Fibroblast of lung (primary cell): ENCODE results near the gene CLPTM1L. TPM values are rescaled to one million over a fixed set of nuclear protein-coding genes. Genes with fewer than 3 reads are reported as not detected.

ENCODE experiments used
- DNase-seq, 2 donors: peaks; one replicate each; pipeline versions ENCODE4 v3.0.0 to v3.0.0-alpha.2; 2010; ENCODE audit warnings: low read depth in 2 of 2
- H2AFZ ChIP-seq: 2 replicates; pipeline ENCODE4 v1.5.1; 2012; ENCODE audit warnings: low read length, control low read depth, inconsistent platforms
- H3K27ac ChIP-seq: 2 replicates; pipeline ENCODE4 v1.5.1; 2011; ENCODE audit warnings: low read length, control low read depth; ENCODE audit not compliant: insufficient read depth
- H3K27me3 ChIP-seq: 2 replicates; pipeline ENCODE4 v1.5.1; 2011; ENCODE audit warnings: mild to moderate bottlenecking, low read length; ENCODE audit not compliant: control insufficient read depth, insufficient read depth
- H3K36me3 ChIP-seq: 2 replicates; pipeline ENCODE4 v1.5.1; 2011; ENCODE audit warnings: low read length; ENCODE audit not compliant: control insufficient read depth, insufficient read depth
- H3K4me1 ChIP-seq: 2 replicates; pipeline ENCODE4 v1.5.1; 2011; ENCODE audit warnings: low read length; ENCODE audit not compliant: control insufficient read depth, insufficient read depth; ENCODE audit errors: extremely low read depth
- H3K4me2 ChIP-seq: 2 replicates; pipeline ENCODE4 v1.5.1; 2011; ENCODE audit warnings: low read length, control low read depth; ENCODE audit not compliant: insufficient read depth; ENCODE audit errors: extremely low read depth
- H3K4me3 ChIP-seq, 4 experiments: fragments of 200-600 bp in 1 of 4; sonication (generic) in 1 of 4; replicated peaks in 1 of 4; 2 replicates each; pipeline ENCODE4 v1.5.1; 2011 to 2016; ENCODE audit warnings: low read length in 4 of 4, low read depth in 3 of 4, mild to moderate bottlenecking in 3 of 4, control low read depth in 2 of 4, inconsistent platforms in 1 of 4, mixed read lengths in 1 of 4; ENCODE audit not compliant: insufficient read depth in 1 of 4; ENCODE audit errors: control extremely low read depth in 1 of 4
- H3K79me2 ChIP-seq: 2 replicates; pipeline ENCODE4 v1.5.1; 2012; ENCODE audit warnings: mild to moderate bottlenecking, low read length, inconsistent platforms; ENCODE audit not compliant: control insufficient read depth, insufficient read depth
- H3K9ac ChIP-seq: 2 replicates; pipeline ENCODE4 v1.5.1; 2011; ENCODE audit warnings: mild to moderate bottlenecking, low read length, control low read depth; ENCODE audit not compliant: insufficient read depth
- H3K9me3 ChIP-seq: 2 replicates; pipeline ENCODE4 v1.5.1; 2012; ENCODE audit warnings: low read depth, low read length; ENCODE audit not compliant: control insufficient read depth, insufficient read depth
- H4K20me1 ChIP-seq: 2 replicates; pipeline ENCODE4 v1.5.1; 2011; ENCODE audit warnings: low read length; ENCODE audit not compliant: control insufficient read depth, insufficient read depth; ENCODE audit errors: extremely low read depth
- CTCF ChIP-seq, 2 donors: IDR thresholded peaks in 1 of 2; conservative IDR thresholded peaks in 1 of 2; 1 replicate in 1 of 2; 2 replicates in 1 of 2; pipeline ENCODE4 v1.5.1; 2011 to 2012; ENCODE audit warnings: low read length in 2 of 2, control low read depth in 1 of 2, inconsistent platforms in 1 of 2, low read depth in 1 of 2, mild to moderate bottlenecking in 1 of 2
- EZH2 ChIP-seq: IDR thresholded peaks from 2 replicates; pipeline ENCODE4 v1.5.1; 2012; ENCODE audit warnings: low read length, control low read depth, mild to moderate bottlenecking; ENCODE audit errors: missing control alignments
- polyA plus RNA-seq, 2 donors: library from polyadenylated mRNA; depleted of rRNA in 1 of 2; stranded (reverse) in 1 of 2; unstranded in 1 of 2; fragments of >200 nt; gene quantifications; 2 replicates each; pipeline ENCODE4 v1.2.1, GENCODE V29; 2011 to 2012; ENCODE audit warnings: missing spikeins in 1 of 2
- total RNA-seq: library from RNA; depleted of rRNA; stranded (reverse); fragments of >200 nt; gene quantifications from 2 replicates; pipeline ENCODE4 v1.2.1, GENCODE V29; 2014

CLPTM1L gene
- total and polyA plus RNA-seq, 2 donors (not counting 1 experiment from before 2014, with no cell fraction given), result 89.3 to 215 TPM

GRCh38 chr5:1324301-1324700 lies 20.6 kb downstream of the CLPTM1L start:
- Histone ChIP-seq H3K4me3 (no peak overlapping the region), H2AFZ (no peak overlapping the region)
- TF ChIP-seq EZH2 (no peak), CTCF (conservative IDR thresholded peaks at IDR 0.05 in 1 of 2, IDR thresholded peaks at IDR 0.05 in 1 of 2; ENCODE audit: low read depth in 1 of 2, low read length in 2 of 2) (no peak)

GRCh38 chr5:1323803-1324173 lies 21.1 kb downstream of the CLPTM1L start:
- H3K4me2 ChIP-seq, result no peak overlapping the region
- H3K4me3 ChIP-seq, result no peak overlapping the region
- H3K9ac ChIP-seq, result no peak overlapping the region
- no peaks in the 10 kb centered on the region for H4K20me1 ChIP-seq
- no peak overlapping the region for H3K27ac ChIP-seq
- H3K36me3 ChIP-seq, result peaks cover 20% of the 10 kb centered on the region
- no peaks in the 10 kb centered on the region for H3K27me3 ChIP-seq
- H2AFZ ChIP-seq, result no peak overlapping the region
- no peaks in the 10 kb centered on the region for H3K9me3 ChIP-seq
- DNase-seq, result no peak
- peaks cover 4% of the 10 kb centered on the region for H3K4me1 ChIP-seq
- TF ChIP-seq CTCF (conservative IDR thresholded peaks at IDR 0.05 in 1 of 2, IDR thresholded peaks at IDR 0.05 in 1 of 2; ENCODE audit: low read depth in 1 of 2, low read length in 2 of 2) (no peak), EZH2 (no peak)
- no peaks in the 10 kb centered on the region for H3K79me2 ChIP-seq

More at GRCh38 chr5:1324301-1324700, 20.6 kb downstream of the CLPTM1L start:
- Histone ChIP-seq H3K36me3 (peaks cover 20% of the 10 kb centered on the region), H3K4me1 (peaks cover 8% of the 10 kb centered on the region), H3K9me3 (no peaks in the 10 kb centered on the region), H3K9ac (no peak overlapping the region), H4K20me1 (no peaks in the 10 kb centered on the region), H3K79me2 (no peaks in the 10 kb centered on the region), H3K27ac (no peak overlapping the region), H3K4me2 (no peak overlapping the region), H3K27me3 (no peaks in the 10 kb centered on the region)
- no peak for DNase-seq

- no peaks in the 10 kb centered on the region for H3K79me2 ChIP-seq
- no peak overlapping the region for H2AFZ ChIP-seq
- H4K20me1 ChIP-seq, result no peaks in the 10 kb centered on the region
- no peaks in the 10 kb centered on the region for H3K9me3 ChIP-seq
- H3K9ac ChIP-seq, result no peak overlapping the region
- no peaks in the 10 kb centered on the region for H3K27me3 ChIP-seq
- no peak for TF ChIP-seq CTCF (conservative IDR thresholded peaks at IDR 0.05 in 1 of 2, IDR thresholded peaks at IDR 0.05 in 1 of 2; ENCODE audit: low read depth in 1 of 2, low read length in 2 of 2)
- H3K4me2 ChIP-seq, result no peak overlapping the region
- peaks cover 25% of the 10 kb centered on the region for H3K36me3 ChIP-seq
- H3K4me1 ChIP-seq, result peaks cover 4% of the 10 kb centered on the region
- DNase-seq, result no peak
- no peak overlapping the region for H3K4me3 ChIP-seq
- H3K27ac ChIP-seq, result no peak overlapping the region
These were observed 21.7 kb downstream of the CLPTM1L start for GRCh38 chr5:1322955-1323802.
